K562 (cell line): ENCODE measurements around the gene SH3BP2. TPM values are rescaled to one million over a fixed set of nuclear protein-coding genes. Genes with fewer than 3 reads are reported as not detected.

Source experiments
- ATAC-seq: fragments of 200-7000 bp; cut with Tn5 transposase; 3 replicates; pipeline ENCODE4 v1.9.1; 2020; ENCODE audit warnings: moderate library complexity
- BruUV-seq: library from RNA; stranded (reverse); fragments of 400-500 nt; replicated peaks from 2 replicates; lab custom pipeline; 2021; lab: Mats Ljungman, UMichigan
- CTCF ChIA-PET: fragments of 300-600 bp; formaldehyde crosslinking; extraction: SDS; loops from one replicate; lab custom pipeline; 2021; ENCODE audit warnings: low intra/inter-chr PET ratio; lab: Yijun Ruan, JAX
- POLR2A ChIA-PET: fragments of 300-600, 350-650 bp; sonication (Branson Sonifier 250); formaldehyde crosslinking; extraction: SDS; loops from one replicate; lab custom pipeline; 2021; ENCODE audit warnings: antibody characterized with exemption, inconsistent platforms; lab: Yijun Ruan, JAX
- DNase-seq, 4 experiments: peaks; one replicate each; pipeline versions ENCODE4 v3.0.0 to v3.0.0-alpha.2; 2011 to 2018; ENCODE audit warnings: low spot score in 3 of 4, mixed read lengths in 3 of 4; ENCODE audit errors: extremely low read depth in 1 of 4
- FAIRE-seq: peaks from 2 replicates; lab custom pipeline; 2011; peaks lifted over from hg19 to GRCh38; lab: Jason Lieb, UNC
- H2AFZ ChIP-seq: 2 replicates; pipeline ENCODE4 v1.6.0; 2011; ENCODE audit warnings: low read depth, low read length, control low read depth, inconsistent platforms
- H3K27ac ChIP-seq: fragments of 200-600 bp; 3 replicates; pipeline ENCODE4 v1.8.0; 2011; ENCODE audit warnings: low read depth, mild to moderate bottlenecking, control low read depth, inconsistent platforms, low read length, moderate library complexity, mixed read lengths; ENCODE audit errors: extremely low read depth
- H3K27me3 ChIP-seq, 2 experiments: fragments of 300-600 bp in 1 of 2; 2 replicates in 1 of 2; 3 replicates in 1 of 2; pipeline versions ENCODE4 v1.6.0 to v1.8.0; 2011; ENCODE audit warnings: inconsistent platforms in 2 of 2, low read length in 2 of 2, mild to moderate bottlenecking in 1 of 2, mixed read lengths in 1 of 2, moderate library complexity in 1 of 2; ENCODE audit not compliant: control insufficient read depth in 2 of 2, insufficient read depth in 2 of 2
- H3K36me3 ChIP-seq: fragments of 300-600 bp; 3 replicates; pipeline ENCODE4 v1.8.0; 2011; ENCODE audit warnings: mild to moderate bottlenecking, low read length, inconsistent platforms; ENCODE audit not compliant: control insufficient read depth, insufficient read depth
- H3K4me1 ChIP-seq, 2 experiments: fragments of 200-600 bp in 1 of 2; replicated peaks in 1 of 2; 2 replicates in 1 of 2; 3 replicates in 1 of 2; pipeline versions ENCODE4 v1.5.1 to v1.8.0; 2011; ENCODE audit warnings: inconsistent platforms in 2 of 2, low read length in 2 of 2, mild to moderate bottlenecking in 1 of 2, mixed read lengths in 1 of 2, moderate library complexity in 1 of 2; ENCODE audit not compliant: control insufficient read depth in 2 of 2, insufficient read depth in 2 of 2
- H3K4me2 ChIP-seq: 2 replicates; pipeline ENCODE4 v1.6.1; 2011; ENCODE audit warnings: low read length, control low read depth, inconsistent platforms, mixed read lengths; ENCODE audit not compliant: insufficient read depth
- H3K4me3 ChIP-seq: fragments of 200-600 bp; sonication (generic), shearing (Covaris generic); 2 replicates; pipeline ENCODE4 v1.5.1; 2016; ENCODE audit warnings: control low read depth, inconsistent platforms
- H3K79me2 ChIP-seq: fragments of 200-600 bp; 3 replicates; pipeline ENCODE4 v1.8.0; 2011; ENCODE audit warnings: low read length, inconsistent platforms; ENCODE audit not compliant: control insufficient read depth, insufficient read depth
- H3K9ac ChIP-seq, 2 experiments: 2 replicates each; pipeline versions ENCODE4 v1.6.0 to v1.6.1; 2011; ENCODE audit warnings: low read depth in 2 of 2, low read length in 2 of 2, control low read depth in 1 of 2, inconsistent platforms in 1 of 2, mild to moderate bottlenecking in 1 of 2, mixed read lengths in 1 of 2; ENCODE audit not compliant: insufficient read depth in 1 of 2
- H3K9me1 ChIP-seq: one replicate; pipeline ENCODE4 v1.6.0; 2011; ENCODE audit warnings: inconsistent platforms, mild to moderate bottlenecking, low read length, moderate library complexity; ENCODE audit not compliant: control insufficient read depth, insufficient read depth
- H3K9me3 ChIP-seq: replicated peaks from 2 replicates; pipeline ENCODE4 v1.5.1; 2011; ENCODE audit warnings: low read depth, low read length, inconsistent platforms; ENCODE audit not compliant: control insufficient read depth, insufficient read depth
- H4K20me1 ChIP-seq: replicated peaks from 2 replicates; pipeline ENCODE4 v1.6.1; 2011; ENCODE audit warnings: low read length, inconsistent platforms, mixed read lengths; ENCODE audit not compliant: control insufficient read depth, insufficient read depth
- CTCF ChIP-seq, 3 experiments: IDR thresholded peaks in 2 of 3; conservative IDR thresholded peaks in 1 of 3; 2 replicates each; pipeline ENCODE4 v1.5.1; 2011 to 2012; ENCODE audit warnings: low read length in 3 of 3, mild to moderate bottlenecking in 3 of 3, control low read depth in 2 of 3, improper control_type of control experiment in 1 of 3, inconsistent platforms in 1 of 3, low read depth in 1 of 3, mixed read lengths in 1 of 3, moderate library complexity in 1 of 3; ENCODE audit not compliant: insufficient read depth in 2 of 3
- EWSR1 ChIP-seq: fragments of 450-650 bp; IDR thresholded peaks from 2 replicates; pipeline ENCODE4 v1.6.1; 2018; ENCODE audit warnings: borderline replicate concordance, mild to moderate bottlenecking, low read depth, moderate library complexity; ENCODE audit not compliant: partially characterized antibody
- FOXA3 ChIP-seq, 2 experiments: fragments of 450-650 bp in 1 of 2; sonication (generic) in 1 of 2; formaldehyde crosslinking; IDR thresholded peaks in 1 of 2; conservative IDR thresholded peaks in 1 of 2; 2 replicates each; pipeline versions ENCODE4 v1.4.0 to v1.8.0; 2020 to 2022; ENCODE audit warnings: mild to moderate bottlenecking in 2 of 2, missing genetic modification reagents in 1 of 2
- FOXJ3 ChIP-seq: sonication (generic); formaldehyde crosslinking; IDR thresholded peaks from 2 replicates; pipeline ENCODE4 v1.4.0; 2020; ENCODE audit warnings: mild to moderate bottlenecking, missing genetic modification reagents
- SIN3B ChIP-seq: fragments of 450-650 bp; IDR thresholded peaks from 2 replicates; pipeline ENCODE4 v1.6.1; 2017; ENCODE audit warnings: low read depth, mild to moderate bottlenecking, moderate library complexity
- ZKSCAN8 ChIP-seq: fragments of 200-800 bp; sonication (Bioruptor generic); IDR thresholded peaks from 2 replicates; pipeline ENCODE4 v1.6.1; 2016; ENCODE audit warnings: missing genetic modification characterization, missing compliant biosample characterization
- ZNF551 ChIP-seq: fragments of 250-450 bp; sonication (Bioruptor Pico); IDR thresholded peaks from 2 replicates; pipeline ENCODE4 v1.5.0; 2021; ENCODE audit warnings: mild to moderate bottlenecking, moderate library complexity
- WGBS: fragments of 100-300 bp; shearing (Covaris generic); methylation state at CpG from one replicate; pipeline ENCODE4 v1.1.6; 2016; ENCODE audit warnings: low coverage, mixed read lengths; ENCODE audit not compliant: insufficient coverage; ENCODE audit errors: missing lambda C conversion rate; 5-methylcytosine and 5-hydroxymethylcytosine counted together
- in situ Hi-C: fragments of 300-500 bp; cut with MboI; formaldehyde crosslinking; loops from 4 replicates; pipeline ENCODE4 v1.15.0; 2018; ENCODE audit warnings: inconsistent platforms, mixed read lengths
- intact Hi-C: fragments of 100-400 bp; cut with micrococcal nuclease; formaldehyde crosslinking; loops from 2 replicates; pipeline ENCODE4 v1.14.2; 2022
- polyA plus RNA-seq, 8 experiments: library from polyadenylated mRNA; depleted of rRNA in 4 of 8; stranded (reverse) in 5 of 8; unstranded in 3 of 8; fragments of >200 nt; fragmentation: Nextera tagmentation in 2 of 8; fragmentation: Illumina TruSeq in 1 of 8; extraction: Ambion mirVana in 2 of 8; extraction: Trizol in 1 of 8; gene quantifications; 2 replicates each; pipeline versions ENCODE4 v1.2.1 to v1.2.3, GENCODE V29; 2011 to 2014; ENCODE audit warnings: inconsistent platforms in 1 of 8, missing spikeins in 1 of 8
- total RNA-seq, 7 experiments: library from RNA; depleted of rRNA in 6 of 7; stranded (reverse); fragments of >200 nt in 6 of 7; fragmentation: Illumina TruSeq in 2 of 7; extraction: Trizol in 2 of 7; gene quantifications; 2 replicates each; pipeline versions ENCODE4 v1.2.1 to v1.2.3, GENCODE V29; 2011 to 2021; ENCODE audit warnings: low replicate concordance in 1 of 7

Gene SH3BP2
- total and polyA plus RNA-seq, 9 of the 15 experiments (the other 6 are each of a cell fraction or from before 2014, with no cell fraction given): 0.34 to 16.0 (median 5.1) TPM

GRCh38 chr4:2761035-2761923 is 31.6 kb upstream of the SH3BP2 start:
- 49% methylated on average over 14 of the region's 14 CpGs for WGBS
- no peaks in the 10 kb centered on the region for H3K9me1 ChIP-seq
- H3K27me3 ChIP-seq: no peaks in the 10 kb centered on the region
- TF ChIP-seq EWSR1 (no peak), ZNF551 (CRISPR knock-in tag) (no peak), ZKSCAN8 (CRISPR knock-in tag) (no peak), SIN3B (no peak), CTCF (IDR thresholded peaks at IDR 0.05 in 2 of 3, conservative IDR thresholded peaks at IDR 0.05 in 1 of 3; ENCODE audit: insufficient read depth in 2 of 3, low read depth in 1 of 3, low read length in 3 of 3) (0 out of 6 replicates have a peak, but pooled peaks of 1 of the 3 experiments have one; percentile 20), FOXJ3 (no peak), FOXA3 (CRISPR knock-in tag; conservative IDR thresholded peaks at IDR 0.05 in 1 of 2, IDR thresholded peaks at IDR 0.05 in 1 of 2) (0 out of 4 replicates have a peak, but pooled peaks of 1 of the 2 experiments have one; percentile 30)
- TF ChIP-seq, all 486 proteins: peak for 2
- DNase-seq: peak in 3 of 4 experiments; percentile 41 to 48 (median 45)
- intact Hi-C loops (loop anchor here (5.0 kb wide), 1 partner anchor 276 kb away; no protein-coding TSS in a partner anchor), in situ Hi-C loops (no loop called here)
- no peak overlapping the region for H3K27ac ChIP-seq
- peak overlapping the region in 1 of 2 experiments; percentile 35; a peak in 2 of 4 replicates for H3K9ac ChIP-seq
- no peaks in the 10 kb centered on the region for H4K20me1 ChIP-seq
- no peak overlapping the region for H3K4me2 ChIP-seq
- H2AFZ ChIP-seq: 0 out of 2 replicates have a peak overlapping the region, but pooled peaks have one; percentile 58
- H3K4me3 ChIP-seq: no peak overlapping the region
- ChIA-PET POLR2A (no interaction called here), CTCF (no interaction called here)
- BruUV-seq: no TSS peak
- H3K4me1 ChIP-seq: peaks cover 14 to 33% of the 10 kb centered on the region in 2 experiments
- FAIRE-seq: peak; percentile 48
- H3K79me2 ChIP-seq: no peaks in the 10 kb centered on the region
- peak; percentile 42 for ATAC-seq
- no peaks in the 10 kb centered on the region for H3K36me3 ChIP-seq
- no peaks in the 10 kb centered on the region for H3K9me3 ChIP-seq
